Chondrocyte (in vitro differentiated cells): ENCODE data around the gene KLHL6. TPM values are rescaled to one million over a fixed set of nuclear protein-coding genes. Genes with fewer than 3 reads are reported as not detected.
"Not testable (repeated sequence)": the region's sequence is repeated elsewhere in the genome, so short reads cannot be mapped to it uniquely, and the experiment has no call there.

ENCODE experiments used
- DNase-seq: peaks from one replicate; pipeline ENCODE4 v3.0.0; 2021; ENCODE audit warnings: mixed read lengths, low spot score
- H3K27ac Mint-ChIP-seq: one replicate; pipeline ENCODE4 v1.8.0; 2021; ENCODE audit warnings: mild to moderate bottlenecking, moderate library complexity, mixed read lengths; ENCODE audit not compliant: unreplicated experiment
- H3K27me3 Mint-ChIP-seq: 2 replicates; pipeline ENCODE4 v1.8.0; 2021; ENCODE audit warnings: low read depth, mixed read lengths
- H3K36me3 Mint-ChIP-seq: 2 replicates; pipeline ENCODE4 v1.8.0; 2021; ENCODE audit warnings: low read depth, mixed read lengths
- H3K4me1 Mint-ChIP-seq: 2 replicates; pipeline ENCODE4 v1.8.0; 2021; ENCODE audit warnings: low read depth, mild to moderate bottlenecking, mixed read lengths
- H3K4me3 Mint-ChIP-seq: one replicate; pipeline ENCODE4 v1.8.0; 2021; ENCODE audit warnings: mild to moderate bottlenecking, moderate library complexity, mixed read lengths; ENCODE audit not compliant: unreplicated experiment
- H3K9me3 Mint-ChIP-seq: 2 replicates; pipeline ENCODE4 v1.8.0; 2021; ENCODE audit warnings: low read depth, mixed read lengths
- total RNA-seq: library from RNA; stranded (reverse); gene quantifications from 3 replicates; pipeline ENCODE4 v1.2.1, GENCODE V29; 2021
- TF ChIP-seq, protein P1 (sequence below): fragments of 200-600 bp; sonication (generic); IDR thresholded peaks from 2 replicates; pipeline ENCODE4 v1.5.0; 2021; ENCODE audit warnings: antibody characterized with exemption, mild to moderate bottlenecking, moderate library complexity

The KLHL6 gene
- total RNA-seq, 1 donor from 2014 or later: not detected

DNA sequence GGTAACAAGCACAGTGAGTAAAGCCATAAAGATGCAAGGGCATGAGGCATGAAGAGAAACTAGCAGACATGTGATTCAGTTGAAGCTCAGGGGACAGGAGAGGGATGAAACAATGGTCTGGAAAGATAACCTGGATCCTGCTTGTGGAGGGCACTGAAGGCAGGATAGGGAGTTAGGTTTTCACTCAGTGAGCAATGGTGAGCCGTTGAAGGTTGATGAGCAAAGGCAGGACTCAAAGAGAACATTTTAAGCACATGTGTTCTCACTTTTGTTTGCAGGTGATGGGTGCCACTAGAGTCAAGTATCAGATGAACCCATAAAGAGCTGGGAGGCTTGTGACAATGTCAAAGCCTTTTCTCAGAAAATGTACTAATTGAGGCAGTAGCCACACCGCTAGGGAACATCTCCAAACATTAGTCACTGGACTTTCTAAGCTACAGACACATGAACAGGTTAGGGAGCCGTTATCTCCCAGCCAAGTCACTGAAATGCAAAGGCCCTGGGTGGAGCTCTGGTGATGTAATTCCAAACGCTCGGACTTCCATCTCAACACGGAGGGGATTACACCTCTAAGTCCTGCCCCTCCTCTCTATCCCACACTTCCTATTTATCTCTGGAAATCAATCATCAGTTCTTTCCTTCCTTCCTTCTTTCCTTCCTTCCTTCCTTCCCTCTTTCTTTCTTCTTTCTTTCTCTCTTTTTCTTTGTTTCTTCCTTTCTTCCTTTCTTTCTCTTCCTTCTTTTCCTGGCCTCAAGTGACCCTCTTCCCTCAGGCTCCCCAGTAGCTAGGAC lies 22.7 kb downstream of the KLHL6 start:
- no peak overlapping the region for H3K27ac Mint-ChIP-seq
- H3K36me3 Mint-ChIP-seq: no peaks in the 10 kb centered on the region
- no peak for DNase-seq
- no peak overlapping the region for H3K4me3 Mint-ChIP-seq
- no peaks in the 10 kb centered on the region for H3K9me3 Mint-ChIP-seq
- H3K27me3 Mint-ChIP-seq: no peaks in the 10 kb centered on the region
- TF ChIP-seq, protein P1, sequence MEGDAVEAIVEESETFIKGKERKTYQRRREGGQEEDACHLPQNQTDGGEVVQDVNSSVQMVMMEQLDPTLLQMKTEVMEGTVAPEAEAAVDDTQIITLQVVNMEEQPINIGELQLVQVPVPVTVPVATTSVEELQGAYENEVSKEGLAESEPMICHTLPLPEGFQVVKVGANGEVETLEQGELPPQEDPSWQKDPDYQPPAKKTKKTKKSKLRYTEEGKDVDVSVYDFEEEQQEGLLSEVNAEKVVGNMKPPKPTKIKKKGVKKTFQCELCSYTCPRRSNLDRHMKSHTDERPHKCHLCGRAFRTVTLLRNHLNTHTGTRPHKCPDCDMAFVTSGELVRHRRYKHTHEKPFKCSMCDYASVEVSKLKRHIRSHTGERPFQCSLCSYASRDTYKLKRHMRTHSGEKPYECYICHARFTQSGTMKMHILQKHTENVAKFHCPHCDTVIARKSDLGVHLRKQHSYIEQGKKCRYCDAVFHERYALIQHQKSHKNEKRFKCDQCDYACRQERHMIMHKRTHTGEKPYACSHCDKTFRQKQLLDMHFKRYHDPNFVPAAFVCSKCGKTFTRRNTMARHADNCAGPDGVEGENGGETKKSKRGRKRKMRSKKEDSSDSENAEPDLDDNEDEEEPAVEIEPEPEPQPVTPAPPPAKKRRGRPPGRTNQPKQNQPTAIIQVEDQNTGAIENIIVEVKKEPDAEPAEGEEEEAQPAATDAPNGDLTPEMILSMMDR: no peak
- peaks cover 44% of the 10 kb centered on the region for H3K4me1 Mint-ChIP-seq

DNA sequence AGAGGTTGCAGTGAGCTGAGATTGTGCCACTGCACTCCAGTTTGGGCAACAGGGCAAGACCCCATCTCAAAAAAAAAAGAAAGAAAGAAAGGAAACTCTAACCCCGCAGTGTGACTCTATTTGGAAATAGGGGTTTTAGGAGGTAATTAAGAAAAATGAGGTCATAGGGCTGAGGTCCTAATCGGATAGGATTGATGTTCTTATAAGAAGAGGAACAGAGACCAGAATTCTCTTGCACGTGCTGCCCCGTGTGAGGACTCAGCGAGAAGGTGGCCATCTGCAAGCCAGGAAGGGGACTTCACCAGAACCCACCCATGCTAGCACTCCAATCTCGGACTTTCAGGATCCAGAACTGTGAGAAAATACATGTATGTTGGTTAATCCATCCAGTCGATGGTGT lies 25.8 kb downstream of the KLHL6 start:
- TF ChIP-seq, protein P1: no peak
- Mint-ChIP-seq H3K9me3 (no peaks in the 10 kb centered on the region), H3K4me3 (no peak overlapping the region), H3K36me3 (no peaks in the 10 kb centered on the region), H3K4me1 (peaks cover 32% of the 10 kb centered on the region), H3K27ac (no peak overlapping the region), H3K27me3 (no peaks in the 10 kb centered on the region)
- DNase-seq: no peak

DNA sequence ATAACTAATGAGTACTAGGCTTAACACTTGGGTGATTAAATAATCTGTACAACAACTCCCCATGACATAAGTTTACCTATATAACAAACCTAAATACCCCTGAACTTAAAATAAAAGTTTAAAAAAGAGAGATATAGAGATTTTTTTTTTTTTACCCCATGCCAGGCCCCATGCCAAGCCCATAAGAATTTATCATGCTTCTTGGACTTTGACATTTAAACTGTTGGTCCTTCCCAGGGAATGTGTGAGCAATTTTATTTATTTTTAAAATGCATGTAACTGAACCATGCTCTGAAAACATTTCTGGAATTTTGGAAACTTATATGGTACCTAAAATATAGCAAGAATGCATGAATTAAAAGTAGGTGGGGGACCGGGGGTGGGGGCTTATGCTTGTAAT lies 26.3 kb downstream of the KLHL6 start:
- H3K36me3 Mint-ChIP-seq: no peaks in the 10 kb centered on the region
- H3K4me1 Mint-ChIP-seq: peaks cover 32% of the 10 kb centered on the region
- H3K27me3 Mint-ChIP-seq: no peaks in the 10 kb centered on the region

DNA sequence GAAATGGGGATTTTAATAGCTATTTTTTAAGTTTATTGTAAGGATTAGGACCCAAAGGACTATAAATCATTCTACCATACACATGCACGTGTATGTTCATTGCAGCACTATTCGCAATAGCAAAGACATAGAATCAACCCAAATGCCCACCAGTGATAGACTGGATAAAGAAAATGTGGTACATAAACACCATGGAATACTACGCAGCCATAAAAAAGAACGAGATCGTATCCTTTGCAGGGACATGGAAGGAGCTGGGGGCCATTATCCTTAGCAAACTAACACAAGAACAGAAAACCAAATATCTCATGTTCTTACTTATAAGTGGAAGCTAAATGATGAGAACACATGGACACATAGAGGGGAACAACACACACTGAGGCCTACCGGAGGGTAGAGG lies 26.7 kb downstream of the KLHL6 start:
- not testable (repeated sequence) for H3K9me3 Mint-ChIP-seq, H3K36me3 Mint-ChIP-seq, DNase-seq, H3K4me3 Mint-ChIP-seq, H3K27me3 Mint-ChIP-seq, H3K27ac Mint-ChIP-seq
- peaks cover 31% of the 10 kb centered on the region for H3K4me1 Mint-ChIP-seq

More for the DNA sequence above, 26.3 kb downstream of the KLHL6 start:
- no peak for DNase-seq
- H3K4me3 Mint-ChIP-seq: no peak overlapping the region
- TF ChIP-seq, protein P1: no peak
- H3K9me3 Mint-ChIP-seq: no peaks in the 10 kb centered on the region
- no peak overlapping the region for H3K27ac Mint-ChIP-seq

DNA sequence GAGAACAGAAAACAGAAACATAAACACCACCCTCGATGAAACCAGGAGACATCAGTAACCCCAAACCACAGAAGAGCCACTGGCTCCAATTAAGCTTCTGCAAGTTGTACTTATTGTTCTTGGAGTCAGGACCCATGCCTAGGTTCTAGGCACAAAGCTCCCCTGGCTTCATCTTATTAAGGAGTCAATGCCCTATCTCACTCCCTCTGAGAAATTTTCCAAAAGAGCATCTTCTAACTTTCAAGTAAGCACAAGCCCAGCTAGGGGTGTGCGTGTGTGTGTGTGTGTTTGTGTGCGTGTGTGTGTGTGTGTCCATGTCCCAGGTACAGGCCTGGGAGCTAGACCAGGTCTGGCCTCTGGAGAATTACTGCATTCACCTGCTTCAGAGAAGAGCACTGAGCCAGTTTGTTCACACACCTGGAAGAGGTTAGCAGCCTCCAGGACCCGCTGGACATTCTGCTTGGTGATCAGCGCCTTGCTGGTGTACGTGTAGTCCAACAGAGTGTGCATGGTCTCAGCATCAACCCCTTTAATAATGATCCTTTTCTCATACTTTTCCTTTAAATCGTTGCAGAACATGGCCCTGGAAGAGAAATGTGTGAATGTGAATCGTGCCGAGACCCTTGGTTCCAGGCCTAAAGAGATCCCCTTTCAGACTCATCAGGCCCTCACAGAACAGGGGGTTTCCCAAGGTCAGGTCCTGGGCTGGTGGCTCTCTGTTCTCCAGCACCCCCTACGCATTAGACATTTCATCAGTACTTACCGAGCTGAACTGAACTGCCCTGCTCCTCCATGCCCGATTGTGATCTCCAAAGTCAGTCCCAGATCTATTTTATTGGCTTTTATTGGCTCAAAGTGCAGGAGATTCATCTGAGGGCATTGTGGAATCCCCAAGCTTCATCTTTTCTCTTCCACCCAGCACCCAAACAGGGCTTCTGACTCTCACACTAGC lies 27.8 kb downstream of the KLHL6 start:
- TF ChIP-seq, protein P1: no peak

More for the DNA sequence above, 27.8 kb downstream of the KLHL6 start:
- no peaks in the 10 kb centered on the region for H3K27me3 Mint-ChIP-seq
- H3K4me1 Mint-ChIP-seq: peaks cover 25% of the 10 kb centered on the region
- no peaks in the 10 kb centered on the region for H3K9me3 Mint-ChIP-seq
- H3K27ac Mint-ChIP-seq: no peak overlapping the region
- H3K36me3 Mint-ChIP-seq: no peaks in the 10 kb centered on the region
- DNase-seq: no peak
- H3K4me3 Mint-ChIP-seq: no peak overlapping the region
